K562 (cell line): Measurements from ENCODE around the gene KLHL8. TPM values are rescaled to one million over a fixed set of nuclear protein-coding genes. Genes with fewer than 3 reads are reported as not detected.
A peak's percentile ranks its signal among the peaks of the same experiment; 100 is the strongest.

Experiments used
- ATF4 ChIP-seq: fragments of 450-650 bp; formaldehyde crosslinking; IDR thresholded peaks from 2 replicates; pipeline ENCODE4 v1.4.0; 2022; ENCODE audit warnings: mild to moderate bottlenecking, moderate library complexity
- CC2D1A ChIP-seq: fragments of 450-650 bp; IDR thresholded peaks from 2 replicates; pipeline ENCODE4 v1.6.1; 2017; ENCODE audit warnings: mild to moderate bottlenecking
- E2F8 ChIP-seq: fragments of 450-650 bp; IDR thresholded peaks from 2 replicates; pipeline ENCODE4 v1.7.1; 2018; ENCODE audit warnings: mild to moderate bottlenecking, low read depth; ENCODE audit not compliant: partially characterized antibody
- FOXP1 ChIP-seq: sonication (generic); formaldehyde crosslinking; IDR thresholded peaks from 2 replicates; pipeline ENCODE4 v1.8.0; 2022; ENCODE audit warnings: mild to moderate bottlenecking, missing genetic modification reagents
- FOXP4 ChIP-seq: sonication (generic); formaldehyde crosslinking; IDR thresholded peaks from 2 replicates; pipeline ENCODE4 v1.8.0; 2022; ENCODE audit warnings: mild to moderate bottlenecking, missing genetic modification reagents, borderline replicate concordance
- IRF1 ChIP-seq: sonication (generic); formaldehyde crosslinking; IDR thresholded peaks from 2 replicates; pipeline ENCODE4 v1.8.0; 2022; ENCODE audit warnings: missing genetic modification reagents, mild to moderate bottlenecking, borderline replicate concordance
- MCM3 ChIP-seq: fragments of 450-650 bp; IDR thresholded peaks from 2 replicates; pipeline ENCODE4 v1.6.1; 2016
- MTF1 ChIP-seq: fragments of 250-450 bp; sonication (Bioruptor Pico); IDR thresholded peaks from 2 replicates; pipeline ENCODE4 v1.9.0; 2021; ENCODE audit warnings: moderate library complexity, mild to moderate bottlenecking, inconsistent platforms, borderline replicate concordance
- NFIX ChIP-seq: fragments of 250-450 bp; sonication (Bioruptor Pico); IDR thresholded peaks from 2 replicates; pipeline ENCODE4 v1.4.0; 2020; ENCODE audit warnings: low read depth, mild to moderate bottlenecking, moderate library complexity
- RBBP5 ChIP-seq: fragments of 200-600 bp; sonication (generic); IDR thresholded peaks from 2 replicates; pipeline ENCODE4 v1.6.1; 2012; ENCODE audit warnings: borderline replicate concordance, mild to moderate bottlenecking, low read length, control low read depth, inconsistent platforms; ENCODE audit not compliant: insufficient read depth, poor library complexity, severe bottlenecking
- RERE ChIP-seq: sonication (generic); formaldehyde crosslinking; IDR thresholded peaks from 2 replicates; pipeline ENCODE4 v1.8.0; 2023; ENCODE audit warnings: missing genetic modification reagents, mild to moderate bottlenecking, borderline replicate concordance
- TEAD2 ChIP-seq: fragments of 450-650 bp; IDR thresholded peaks from 2 replicates; pipeline ENCODE4 v1.6.1; 2016; ENCODE audit warnings: missing genetic modification characterization, control low read depth, missing compliant biosample characterization
- ZNF133 ChIP-seq: fragments of 250-450 bp; sonication (Bioruptor Pico); IDR thresholded peaks from 2 replicates; pipeline ENCODE4 v1.4.0; 2020; ENCODE audit warnings: mild to moderate bottlenecking
- ZNF668 ChIP-seq: fragments of 250-450 bp; sonication (Bioruptor Pico); IDR thresholded peaks from 2 replicates; pipeline ENCODE4 v1.8.0; 2022; ENCODE audit warnings: mild to moderate bottlenecking, inconsistent platforms
- polyA plus RNA-seq, 8 experiments: library from polyadenylated mRNA; depleted of rRNA in 4 of 8; stranded (reverse) in 5 of 8; unstranded in 3 of 8; fragments of >200 nt; fragmentation: Nextera tagmentation in 2 of 8; fragmentation: Illumina TruSeq in 1 of 8; extraction: Ambion mirVana in 2 of 8; extraction: Trizol in 1 of 8; gene quantifications; 2 replicates each; pipeline versions ENCODE4 v1.2.1 to v1.2.3, GENCODE V29; 2011 to 2014; ENCODE audit warnings: inconsistent platforms in 1 of 8, missing spikeins in 1 of 8
- total RNA-seq, 7 experiments: library from RNA; depleted of rRNA in 6 of 7; stranded (reverse); fragments of >200 nt in 6 of 7; fragmentation: Illumina TruSeq in 2 of 7; extraction: Trizol in 2 of 7; gene quantifications; 2 replicates each; pipeline versions ENCODE4 v1.2.1 to v1.2.3, GENCODE V29; 2011 to 2021; ENCODE audit warnings: low replicate concordance in 1 of 7

The KLHL8 gene
- total and polyA plus RNA-seq, 9 of the 15 experiments (the other 6 are each of a cell fraction or from before 2014, with no cell fraction given), result 8.7 to 25.3 (median 15.7) TPM

- no peak for TF ChIP-seq RERE (CRISPR knock-in tag)
- TF ChIP-seq ZNF133 (CRISPR knock-in tag), result no peak
- TF ChIP-seq CC2D1A, result no peak; the same call in 1 of the 2 replicates
- peak; percentile 53; the same call in 1 of the 2 replicates for TF ChIP-seq FOXP1
- peak; percentile 58 for TF ChIP-seq E2F8
- 0 out of 2 replicates have a peak, but pooled peaks have one; percentile 37 for TF ChIP-seq FOXP4 (CRISPR knock-in tag)
- peak; percentile 96 for TF ChIP-seq RBBP5
- TF ChIP-seq MTF1 (CRISPR knock-in tag), result no peak
- no peak for TF ChIP-seq ATF4 (CRISPR knock-in tag)
- no peak for TF ChIP-seq NFIX
- TF ChIP-seq MCM3, result no peak
- TF ChIP-seq ZNF668, result no peak
- no peak for TF ChIP-seq IRF1 (CRISPR knock-in tag)
- TF ChIP-seq TEAD2, result no peak
Measured at GRCh38 chr4:87220094-87220822, at the start of gene KLHL8 (continued).
